ENCODE data around the gene ASF1B.
"Not testable (repeated sequence)": the region's sequence is repeated elsewhere in the genome, so short reads cannot be mapped to it uniquely, and the experiment has no call there.

Gene ASF1B

GRCh38 chr19:14136509-14137281 is at the start of gene ASF1B:
ASF1B (minus strand) TSS chr19:14136589; CDS start chr19:14136456, 133 bp downstream.
- DNase-seq, result peak; percentile 100

- DNase-seq, result not testable (repeated sequence)
These were observed 49.3 kb upstream of the ASF1B start for GRCh38 chr19:14185691-14186090.

GRCh38 chr19:14185158-14185557 is 48.8 kb upstream of the ASF1B start:
- no peak for DNase-seq

GRCh38 chr19:14183741-14184350 is 47.5 kb upstream of the ASF1B start:
- DNase-seq, result peak; percentile 48

GRCh38 chr19:14182476-14182875 is 46.1 kb upstream of the ASF1B start:
- no peak for DNase-seq

- DNase-seq, result no peak
These were observed 45.5 kb upstream of the ASF1B start for GRCh38 chr19:14181906-14182305.

- not testable (repeated sequence) for DNase-seq
These were observed 44.8 kb upstream of the ASF1B start for GRCh38 chr19:14181199-14181598.

- DNase-seq, result no peak
These were observed 41.2 kb upstream of the ASF1B start for GRCh38 chr19:14177496-14178074.

GRCh38 chr19:14175351-14175792 is 39.0 kb upstream of the ASF1B start:
- no peak for DNase-seq

- DNase-seq, result no peak
These were observed 38.5 kb upstream of the ASF1B start for GRCh38 chr19:14174883-14175282.

- no peak for DNase-seq
These were observed 32.6 kb upstream of the ASF1B start for GRCh38 chr19:14168993-14169392.

GRCh38 chr19:14168259-14168972 is 32.0 kb upstream of the ASF1B start:
- no peak for DNase-seq

GRCh38 chr19:14167576-14168138 is 31.3 kb upstream of the ASF1B start:
- peak; percentile 71 for DNase-seq

GRCh38 chr19:14166999-14167575 is 30.7 kb upstream of the ASF1B start:
- no peak for DNase-seq

GRCh38 chr19:14165990-14166830 is 29.8 kb upstream of the ASF1B start:
- peak; percentile 35 for DNase-seq

GRCh38 chr19:14164724-14165493 is 28.5 kb upstream of the ASF1B start:
- DNase-seq, result no peak

- no peak for DNase-seq
These were observed 27.7 kb upstream of the ASF1B start for GRCh38 chr19:14164082-14164481.

- no peak for DNase-seq
These were observed 26.5 kb upstream of the ASF1B start for GRCh38 chr19:14162871-14163297.

- DNase-seq, result no peak
These were observed 24.9 kb upstream of the ASF1B start for GRCh38 chr19:14161305-14161704.

- DNase-seq, result no peak
These were observed 23.8 kb upstream of the ASF1B start for GRCh38 chr19:14160017-14160703.

All from hematopoietic multipotent progenitor cell treated with erythropoietin and hydrocortisone succinate and interleukin-3 and kit ligand, for 4 days (in vitro differentiated cells).